H1 (cell line): ENCODE results near the gene SCAP. TPM values are rescaled to one million over a fixed set of nuclear protein-coding genes. Genes with fewer than 3 reads are reported as not detected.

Source experiments
- CTCF ChIA-PET: fragments of 300-600 bp; sonication (Branson Sonifier 250); formaldehyde crosslinking; loops from one replicate; lab custom pipeline; 2021; ENCODE audit not compliant: partially characterized antibody; lab: Charles Lee
- POLR2A ChIA-PET: fragments of 300-600 bp; sonication (Branson Sonifier 250); formaldehyde crosslinking; loops from one replicate; lab custom pipeline; 2021; ENCODE audit warnings: inconsistent platforms; ENCODE audit not compliant: partially characterized antibody; lab: Charles Lee
- DNase-seq, 2 experiments: peaks; one replicate each; pipeline versions ENCODE4 v3.0.0 to v3.0.0-alpha.2; 2010 to 2022; ENCODE audit warnings: low spot score in 2 of 2, low read depth in 1 of 2, mixed read lengths in 1 of 2
- FAIRE-seq: peaks from 2 replicates; lab custom pipeline; 2011; peaks lifted over from hg19 to GRCh38; lab: Jason Lieb, UNC
- H2AFZ ChIP-seq: 2 replicates; pipeline ENCODE4 v1.8.1; 2012; ENCODE audit warnings: low read length, inconsistent platforms
- H2AK5ac ChIP-seq: 2 replicates; pipeline ENCODE4 v1.6.1; 2013; ENCODE audit warnings: low read depth, low read length
- H2BK120ac ChIP-seq: replicated peaks from 2 replicates; pipeline ENCODE3; 2013; ENCODE audit warnings: low read depth, low read length, inconsistent platforms
- H2BK12ac ChIP-seq: 2 replicates; pipeline ENCODE4 v1.6.1; 2013; ENCODE audit warnings: low read depth, low read length
- H2BK15ac ChIP-seq: 2 replicates; pipeline ENCODE4 v1.6.1; 2013; ENCODE audit warnings: low read length
- H2BK20ac ChIP-seq: 2 replicates; pipeline ENCODE4 v1.6.1; 2013; ENCODE audit warnings: low read length
- H2BK5ac ChIP-seq: 2 replicates; pipeline ENCODE4 v1.6.1; 2013; ENCODE audit warnings: low read depth, low read length
- H3K14ac ChIP-seq: 2 replicates; pipeline ENCODE4 v1.6.1; 2013; ENCODE audit warnings: inconsistent platforms; ENCODE audit not compliant: insufficient read length
- H3K18ac ChIP-seq: 2 replicates; pipeline ENCODE4 v1.6.1; 2013; ENCODE audit warnings: low read length; ENCODE audit errors: extremely low read depth
- H3K23ac ChIP-seq: 2 replicates; pipeline ENCODE4 v1.6.1; 2013; ENCODE audit warnings: inconsistent platforms; ENCODE audit not compliant: insufficient read length
- H3K23me2 ChIP-seq: 2 replicates; pipeline ENCODE4 v1.6.1; 2013; ENCODE audit warnings: low read depth, low read length
- H3K27ac ChIP-seq: 2 replicates; pipeline ENCODE4 v1.6.1; 2011; ENCODE audit warnings: low read depth, low read length, inconsistent platforms
- H3K27me3 ChIP-seq, 4 experiments: replicated peaks in 1 of 4; 1 replicate in 1 of 4; 2 replicates in 3 of 4; pipeline versions ENCODE4 v1.6.1 to v1.8.1; 2011 to 2013; ENCODE audit warnings: low read length in 3 of 4, mild to moderate bottlenecking in 3 of 4, inconsistent platforms in 2 of 4, mixed read lengths in 2 of 4, moderate library complexity in 1 of 4; ENCODE audit not compliant: control insufficient read depth in 3 of 4, insufficient read depth in 3 of 4; ENCODE audit errors: extremely low read depth in 1 of 4
- H3K36me3 ChIP-seq, 4 experiments: 2 replicates each; pipeline versions ENCODE4 v1.6.1 to v1.8.1; 2011 to 2013; ENCODE audit warnings: mild to moderate bottlenecking in 4 of 4, low read length in 3 of 4, moderate library complexity in 2 of 4, control low read depth in 1 of 4, inconsistent platforms in 1 of 4; ENCODE audit not compliant: insufficient read depth in 4 of 4, control insufficient read depth in 2 of 4
- H3K4ac ChIP-seq: replicated peaks from 2 replicates; pipeline ENCODE3; 2013; ENCODE audit warnings: low read length, low read depth, mixed read lengths, inconsistent platforms; ENCODE audit not compliant: insufficient read length
- H3K4me1 ChIP-seq, 4 experiments: replicated peaks in 1 of 4; 1 replicate in 1 of 4; 2 replicates in 3 of 4; pipeline versions ENCODE4 v1.6.1 to v1.8.1; 2011 to 2013; ENCODE audit warnings: low read length in 3 of 4, inconsistent platforms in 2 of 4, mixed read lengths in 1 of 4; ENCODE audit not compliant: insufficient read depth in 4 of 4, control insufficient read depth in 3 of 4
- H3K4me2 ChIP-seq, 2 experiments: 2 replicates each; pipeline versions ENCODE4 v1.6.1 to v1.8.1; 2011 to 2013; ENCODE audit warnings: low read depth in 2 of 2, low read length in 2 of 2, control low read depth in 1 of 2, inconsistent platforms in 1 of 2, mild to moderate bottlenecking in 1 of 2; ENCODE audit not compliant: insufficient read depth in 1 of 2
- H3K4me3 ChIP-seq, 4 experiments: fragments of 200-600, 300-600 bp in 1 of 4; sonication (generic), shearing (Covaris generic), sonication (Bioruptor Twin) in 1 of 4; 2 replicates each; pipeline versions ENCODE4 v1.5.1 to v1.8.1; 2011 to 2016; ENCODE audit warnings: low read length in 4 of 4, low read depth in 3 of 4, control low read depth in 2 of 4, inconsistent platforms in 2 of 4, mild to moderate bottlenecking in 2 of 4, mixed read lengths in 1 of 4, moderate library complexity in 1 of 4; ENCODE audit not compliant: insufficient read depth in 2 of 4; ENCODE audit errors: extremely low read depth in 1 of 4
- H3K56ac ChIP-seq: replicated peaks from 2 replicates; pipeline ENCODE3; 2013; ENCODE audit warnings: low read depth, mild to moderate bottlenecking, mixed read lengths, low read length, inconsistent platforms; ENCODE audit not compliant: insufficient read length
- H3K79me1 ChIP-seq: 2 replicates; pipeline ENCODE4 v1.6.1; 2013; ENCODE audit warnings: low read depth, low read length, control low read depth
- H3K79me2 ChIP-seq, 2 experiments: 2 replicates each; pipeline versions ENCODE4 v1.6.1 to v1.8.1; 2012 to 2013; ENCODE audit warnings: low read length in 2 of 2, mild to moderate bottlenecking in 2 of 2, inconsistent platforms in 1 of 2; ENCODE audit not compliant: insufficient read depth in 2 of 2, control insufficient read depth in 1 of 2
- H3K9ac ChIP-seq, 4 experiments: replicated peaks in 1 of 4; 1 replicate in 1 of 4; 2 replicates in 3 of 4; pipeline versions ENCODE4 v1.6.1 to v1.8.1; 2011 to 2013; ENCODE audit warnings: low read depth in 3 of 4, low read length in 3 of 4, control low read depth in 2 of 4, mild to moderate bottlenecking in 2 of 4, moderate library complexity in 2 of 4, inconsistent platforms in 1 of 4; ENCODE audit errors: extremely low read depth in 1 of 4
- H3K9me3 ChIP-seq, 2 experiments: 2 replicates each; pipeline versions ENCODE4 v1.6.1 to v1.8.1; 2012 to 2013; ENCODE audit warnings: mild to moderate bottlenecking in 2 of 2, moderate library complexity in 2 of 2, control low read depth in 1 of 2, inconsistent platforms in 1 of 2, low read depth in 1 of 2, low read length in 1 of 2, mixed read lengths in 1 of 2; ENCODE audit not compliant: insufficient read depth in 2 of 2
- H4K20me1 ChIP-seq, 2 experiments: replicated peaks in 1 of 2; 2 replicates each; pipeline versions ENCODE3 to v1.8.1; 2011 to 2013; ENCODE audit warnings: inconsistent platforms in 2 of 2, low read length in 2 of 2, mild to moderate bottlenecking in 1 of 2; ENCODE audit not compliant: insufficient read depth in 2 of 2, control insufficient read depth in 1 of 2
- H4K5ac ChIP-seq: 2 replicates; pipeline ENCODE4 v1.6.1; 2013; ENCODE audit warnings: low read length, low read depth, mixed read lengths, inconsistent platforms; ENCODE audit not compliant: insufficient read length
- H4K8ac ChIP-seq: 2 replicates; pipeline ENCODE4 v1.8.0; 2013; ENCODE audit warnings: mild to moderate bottlenecking, moderate library complexity, low read length, inconsistent platforms; ENCODE audit not compliant: insufficient read depth; ENCODE audit errors: extremely low read depth
- H4K91ac ChIP-seq: replicated peaks from 2 replicates; pipeline ENCODE3; 2013; ENCODE audit warnings: low read length, mixed read lengths, inconsistent platforms; ENCODE audit not compliant: insufficient read length
- FOSL1 ChIP-seq: IDR thresholded peaks from 2 replicates; pipeline ENCODE4 v1.6.1; 2011; ENCODE audit warnings: mild to moderate bottlenecking, low read depth, low read length, moderate library complexity; ENCODE audit not compliant: insufficient read depth
- HDAC2 ChIP-seq, 2 experiments: fragments of 300-600 bp in 1 of 2; sonication (generic) in 1 of 2; IDR thresholded peaks; 2 replicates each; pipeline ENCODE4 v1.6.1; 2011 to 2012; ENCODE audit warnings: low read depth in 2 of 2, low read length in 2 of 2, mild to moderate bottlenecking in 2 of 2, moderate library complexity in 2 of 2, borderline replicate concordance in 1 of 2, inconsistent platforms in 1 of 2
- POLR2A ChIP-seq, 2 experiments: IDR thresholded peaks; 1 replicate in 1 of 2; 2 replicates in 1 of 2; pipeline ENCODE4 v1.6.1; 2011; ENCODE audit warnings: low read depth in 2 of 2, low read length in 2 of 2, mild to moderate bottlenecking in 2 of 2; ENCODE audit errors: control extremely low read depth in 1 of 2
- SP2 ChIP-seq: IDR thresholded peaks from 2 replicates; pipeline ENCODE4 v1.6.1; 2012; ENCODE audit warnings: mild to moderate bottlenecking, low read length, inconsistent platforms
- WGBS, 2 experiments: shearing (Covaris generic) in 1 of 2; methylation state at CpG; one replicate each; pipeline versions ENCODE4 v1.1.6 to v1.1.7; 2013 to 2015; ENCODE audit warnings: low lambda C conversion rate in 2 of 2, mixed read lengths in 2 of 2, inconsistent platforms in 1 of 2, low coverage in 1 of 2, missing lambda C conversion rate in 1 of 2; ENCODE audit not compliant: insufficient replicate concordance in 2 of 2, insufficient coverage in 1 of 2, insufficient read length in 1 of 2; ENCODE audit errors: extremely low coverage in 1 of 2, missing lambda C conversion rate in 1 of 2; 5-methylcytosine and 5-hydroxymethylcytosine counted together
- polyA plus RNA-seq, 7 experiments: library from polyadenylated mRNA; depleted of rRNA in 3 of 7; stranded (reverse) in 5 of 7; unstranded in 2 of 7; fragments of >200 nt in 5 of 7; fragments of 200-250 nt in 2 of 7; gene quantifications; 1 replicate in 5 of 7; 2 replicates in 1 of 7; 4 replicates in 1 of 7; pipeline versions ENCODE4 v1.2.1 to v1.2.3, GENCODE V29; 2011 to 2013; ENCODE audit warnings: missing spikeins in 2 of 7, mixed read lengths in 2 of 7
- total RNA-seq: library from RNA; stranded (reverse); fragmentation: NEBNext Ultra II Directional; extraction: Animal tissue kit (Norgen Biotek cat#: 25700); gene quantifications from 2 replicates; pipeline ENCODE4 v1.2.1, GENCODE V29; 2021

SCAP gene
- total and polyA plus RNA-seq, 2 of the 8 experiments (the other 6 are each of a cell fraction or from before 2014, with no cell fraction given): 74.0 to 114 TPM

DNA sequence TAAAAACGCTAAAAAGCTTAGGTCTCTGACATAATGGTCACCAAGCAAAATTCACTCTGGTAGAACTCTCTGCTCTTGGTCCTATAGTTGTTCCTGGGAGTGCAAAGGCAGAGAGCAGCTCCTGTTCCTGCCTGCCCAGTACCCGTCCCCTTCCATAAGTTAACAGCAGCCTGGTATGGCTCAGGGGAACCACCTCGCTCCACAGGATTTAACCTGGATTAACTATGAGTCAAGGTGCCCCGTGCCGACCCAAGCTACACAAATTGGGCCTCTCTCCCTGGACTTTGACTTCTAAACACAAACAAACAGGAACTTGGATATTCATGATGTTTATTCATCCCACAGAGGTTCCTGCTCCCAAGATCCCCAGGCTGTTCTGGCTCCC, 32.1 kb downstream of the SCAP start:
- Histone ChIP-seq H2BK12ac (no peak overlapping the region), H3K4me2 (no peak overlapping the region), H3K18ac (no peak overlapping the region), H4K5ac (no peak overlapping the region), H3K4ac (no peak overlapping the region), H3K9ac (no peak overlapping the region), H2BK15ac (no peak overlapping the region), H3K9me3 (no peaks in the 10 kb centered on the region), H3K4me1 (peaks cover 0 to 2% (median 0%) of the 10 kb centered on the region in 4 experiments; a peak in 2 of 7 replicates), H3K27ac (peak overlapping the region; percentile 57; the same call in 1 of the 2 replicates), H2AK5ac (no peak overlapping the region), H3K14ac (no peak overlapping the region), H2AFZ (no peak overlapping the region), H2BK20ac (no peak overlapping the region), H4K91ac (no peak overlapping the region), H4K8ac (no peak overlapping the region), H3K79me1 (peaks cover 3% of the 10 kb centered on the region), H3K4me3 (no peak overlapping the region), H3K23ac (no peak overlapping the region), H3K27me3 (no peaks in the 10 kb centered on the region), H3K79me2 (peaks cover 2 to 62% of the 10 kb centered on the region in 2 experiments; a peak in 2 of 4 replicates), H4K20me1 (peaks cover 0 to 1% of the 10 kb centered on the region in 2 experiments), H3K23me2 (no peaks in the 10 kb centered on the region; the same call in 1 of the 2 replicates), H2BK120ac (no peak overlapping the region), H2BK5ac (peak overlapping the region; percentile 66; the same call in 1 of the 2 replicates), H3K36me3 (peaks cover 0 to 23% (median 8%) of the 10 kb centered on the region in 4 experiments; a peak in 4 of 8 replicates), H3K56ac (no peak overlapping the region)
- no peak for FAIRE-seq
- ChIA-PET CTCF (interaction anchor here (0.5 to 2.4 kb wide), 5 partner anchors 22 to 164 kb away, joined by 3 to 10 read pairs (median 3); partner anchors contain the start of gene SCAP), POLR2A (interaction anchor here (1.2 kb wide), 1 partner anchor 9 kb away, joined by 4 read pairs; no protein-coding TSS in a partner anchor)
- DNase-seq: no peak
- 83% methylated on average over 5 of the region's 5 CpGs; no CpG with 5 or more reads in 1 of the 2 experiments for WGBS, 2 experiments
- no peak for TF ChIP-seq FOSL1
- TF ChIP-seq HDAC2 (IDR thresholded peaks at IDR 0.05; ENCODE audit: borderline replicate concordance in 1 of 2, low read depth in 2 of 2, low read length in 2 of 2): no peak
- TF ChIP-seq POLR2A (IDR thresholded peaks at IDR 0.05; ENCODE audit: control extremely low read depth in 1 of 2, low read depth in 2 of 2, low read length in 2 of 2): no peak
- no peak for TF ChIP-seq SP2
